NK-92 (cell line): ENCODE data around the gene EYS.
"Not testable (repeated sequence)": the region's sequence is repeated elsewhere in the genome, so short reads cannot be mapped to it uniquely, and the experiment has no call there.

Source experiments
- DNase-seq: peaks from one replicate; lab custom pipeline; 2025; ENCODE audit not compliant: unreplicated experiment; lab: John Stamatoyannopoulos, UW

The EYS gene

DNA sequence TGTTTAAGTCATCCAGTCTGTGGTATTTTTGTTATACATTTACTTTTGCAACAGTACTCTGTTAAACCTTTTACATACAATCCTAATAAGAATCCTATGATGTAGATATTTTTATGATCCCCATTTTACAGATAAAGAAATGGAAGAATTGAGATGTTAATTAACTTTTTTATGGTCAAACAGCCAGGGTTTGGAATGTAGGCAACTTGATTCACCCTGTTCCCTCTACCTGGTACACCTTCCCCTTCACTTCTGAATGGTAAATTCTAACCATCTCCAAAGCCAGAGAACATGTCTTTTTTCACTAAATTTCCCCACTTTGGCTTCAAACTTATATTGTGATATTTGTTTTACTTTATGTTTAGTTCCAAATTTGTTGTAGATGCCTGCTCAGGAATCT is 1771.3 kb downstream of the EYS start:
- DNase-seq = no peak

DNA sequence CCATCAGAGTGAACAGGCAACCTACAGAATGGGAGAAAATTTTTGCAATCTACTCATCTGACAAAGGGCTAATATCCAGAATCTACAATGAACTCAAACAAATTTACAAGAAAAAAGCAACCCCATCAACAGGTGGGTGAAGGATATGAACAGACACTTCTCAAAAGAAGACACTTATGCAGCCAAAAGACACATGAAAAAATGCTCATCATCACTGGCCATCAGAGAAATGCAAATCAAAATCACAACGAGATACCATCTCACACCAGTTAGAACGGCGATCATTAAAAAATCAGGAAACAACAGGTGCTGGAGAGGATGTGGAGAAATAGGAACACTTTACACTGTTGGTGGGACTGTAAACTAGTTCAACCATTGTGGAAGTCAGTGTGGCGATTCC is 1773.1 kb downstream of the EYS start:
- DNase-seq = not testable (repeated sequence)

DNA sequence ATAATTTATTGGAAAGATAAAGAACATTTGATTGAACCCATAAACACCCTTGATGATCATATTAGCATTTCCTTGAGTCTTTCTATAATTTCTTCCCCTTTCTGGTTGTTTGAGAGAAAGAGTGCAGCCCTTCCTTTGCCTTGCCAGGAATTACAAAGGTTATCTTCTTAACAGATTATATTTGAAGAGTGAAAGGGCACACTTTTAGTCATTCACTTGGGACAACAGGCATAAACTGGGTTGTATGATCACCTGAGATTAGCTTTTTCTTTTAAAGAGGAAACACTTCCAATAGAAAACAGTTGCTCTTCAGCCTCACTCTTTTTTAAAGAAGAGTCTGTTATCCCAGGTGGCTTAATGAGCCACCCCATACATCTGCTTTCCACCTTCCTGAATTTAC is 1776.2 kb downstream of the EYS start:
- DNase-seq = no peak

DNA sequence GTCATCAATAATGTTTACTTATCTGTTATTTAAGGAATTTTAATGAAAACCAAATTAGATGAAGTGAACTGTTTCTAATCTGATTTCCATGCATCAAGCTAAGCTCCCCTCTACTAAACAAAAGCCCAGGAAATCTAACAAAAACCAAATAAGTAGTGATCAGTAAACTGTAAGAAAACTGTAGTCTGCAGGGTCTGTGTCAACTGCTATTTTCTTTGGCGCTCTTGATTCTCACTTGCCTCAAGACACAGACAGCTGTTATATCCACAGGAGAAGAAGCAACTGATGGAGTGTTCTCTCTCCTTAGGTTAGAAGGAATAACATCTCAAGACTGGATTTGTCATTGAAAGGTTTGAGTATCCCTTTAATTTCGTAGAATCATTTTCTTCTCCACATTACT is 1777.9 kb downstream of the EYS start:
- no peak for DNase-seq

DNA sequence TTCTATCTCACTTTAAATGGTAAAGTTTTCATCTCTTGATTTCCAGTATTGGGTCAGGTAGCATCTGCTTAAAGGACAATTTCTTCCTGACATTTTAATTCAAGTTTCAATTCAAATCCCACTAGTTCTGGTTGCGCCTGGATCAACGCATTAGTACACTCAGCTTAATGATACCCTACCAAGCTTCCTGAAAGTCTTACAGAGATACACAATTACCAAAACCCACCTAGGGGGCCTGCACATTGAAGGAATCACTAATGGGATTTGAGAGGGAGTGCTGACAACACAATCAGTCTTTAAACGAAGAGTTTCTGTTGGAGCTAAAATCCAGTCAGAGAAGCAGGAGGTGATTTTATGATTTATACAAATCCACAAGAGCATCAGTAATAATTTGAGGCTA is 1778.4 kb downstream of the EYS start:
- DNase-seq = no peak

DNA sequence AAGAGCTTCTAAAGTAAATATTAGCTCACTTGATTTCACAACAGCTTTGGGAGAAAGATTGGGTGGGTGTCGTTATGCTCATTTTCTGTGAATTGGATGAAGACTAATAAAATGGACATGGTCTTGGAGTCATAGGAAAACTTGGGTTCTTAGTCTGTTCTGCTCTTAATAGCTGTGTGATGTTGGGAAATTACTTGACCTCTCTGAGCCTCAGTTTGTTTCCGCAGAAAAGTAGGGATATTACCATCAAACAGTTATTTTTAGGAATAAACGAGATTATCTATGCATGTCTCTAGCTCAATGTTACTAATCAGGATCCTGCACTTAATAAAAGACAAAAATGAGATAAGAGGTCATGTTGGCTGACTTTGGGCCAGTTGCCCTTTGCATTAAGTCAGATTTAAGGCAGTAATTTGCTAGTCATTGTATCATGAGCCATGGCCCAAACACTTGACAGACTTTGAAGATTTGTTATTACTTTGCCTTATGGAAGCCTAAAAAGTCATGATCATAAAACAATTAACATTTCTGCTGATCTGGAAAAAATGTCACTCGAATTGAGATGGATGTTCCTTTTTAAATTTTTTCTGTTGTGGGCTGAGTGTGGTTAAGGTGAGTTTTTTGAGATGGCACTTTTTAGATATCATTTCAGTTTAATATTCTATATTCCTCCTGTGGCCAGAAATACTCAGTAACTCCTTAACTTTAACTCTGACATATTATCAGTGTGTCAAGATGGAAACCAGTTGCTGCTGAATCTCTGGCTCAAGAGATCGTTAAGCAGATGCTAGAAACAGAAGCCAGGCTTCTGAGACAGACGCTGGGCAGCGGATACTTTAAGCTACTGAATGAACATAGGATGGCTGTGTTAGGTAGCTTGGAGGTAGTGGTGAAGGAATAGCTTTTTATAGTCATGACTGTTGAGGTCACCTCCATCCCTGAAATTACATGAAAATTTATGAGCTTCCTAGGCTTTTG is 1779.8 kb downstream of the EYS start:
- no peak for DNase-seq

DNA sequence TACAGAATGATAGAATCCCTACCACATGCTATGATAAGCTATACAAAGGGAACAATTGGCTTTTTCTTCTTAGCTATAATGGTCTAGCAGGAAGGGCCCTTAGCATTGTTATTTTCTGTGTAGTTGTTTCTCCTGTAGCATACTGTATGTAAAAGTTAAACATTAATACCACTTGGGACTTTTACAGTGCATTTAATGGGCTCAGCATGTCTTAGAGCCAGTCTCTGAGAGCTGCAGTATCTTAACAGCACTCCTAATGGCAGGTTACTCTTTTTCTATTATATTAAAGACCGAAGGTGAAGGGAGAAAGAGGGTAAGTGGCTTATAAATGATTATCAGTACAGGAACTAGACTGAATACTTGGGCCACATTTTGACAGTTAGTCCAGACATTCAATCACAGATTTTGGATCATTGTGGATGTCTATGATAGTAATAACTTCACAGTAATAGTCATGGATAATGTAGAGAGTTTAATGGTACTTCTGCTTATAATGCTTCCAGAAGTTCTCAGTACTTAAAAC is 1780.7 kb downstream of the EYS start:
- no peak for DNase-seq

DNA sequence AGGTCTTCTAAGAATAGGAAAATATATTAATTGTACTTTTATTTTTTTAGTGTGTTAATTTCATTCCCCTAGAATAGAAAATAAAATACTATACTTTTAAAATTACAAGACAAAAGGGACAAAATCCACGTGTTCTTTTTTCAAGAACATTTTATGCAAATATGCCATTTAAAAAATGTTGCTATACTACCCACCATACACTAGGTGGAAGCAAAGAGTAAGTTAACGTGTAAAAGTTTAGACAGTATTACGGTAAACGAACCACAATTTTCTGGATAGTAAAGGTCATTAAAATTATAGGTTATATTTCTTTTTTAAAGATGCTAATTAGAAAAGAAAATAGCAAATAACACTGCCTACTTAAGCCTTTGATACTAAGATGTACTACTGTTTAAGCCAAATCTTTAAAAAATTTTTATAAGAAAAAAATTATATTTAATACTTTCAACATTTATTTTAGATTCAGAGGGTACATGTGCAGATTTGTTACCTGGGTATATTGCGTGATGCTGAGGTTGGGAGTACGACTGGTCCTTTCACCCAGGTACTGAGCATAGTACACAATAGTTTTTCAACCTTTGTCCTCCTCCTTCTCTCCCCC is 1783.8 kb downstream of the EYS start:
- no peak for DNase-seq

DNA sequence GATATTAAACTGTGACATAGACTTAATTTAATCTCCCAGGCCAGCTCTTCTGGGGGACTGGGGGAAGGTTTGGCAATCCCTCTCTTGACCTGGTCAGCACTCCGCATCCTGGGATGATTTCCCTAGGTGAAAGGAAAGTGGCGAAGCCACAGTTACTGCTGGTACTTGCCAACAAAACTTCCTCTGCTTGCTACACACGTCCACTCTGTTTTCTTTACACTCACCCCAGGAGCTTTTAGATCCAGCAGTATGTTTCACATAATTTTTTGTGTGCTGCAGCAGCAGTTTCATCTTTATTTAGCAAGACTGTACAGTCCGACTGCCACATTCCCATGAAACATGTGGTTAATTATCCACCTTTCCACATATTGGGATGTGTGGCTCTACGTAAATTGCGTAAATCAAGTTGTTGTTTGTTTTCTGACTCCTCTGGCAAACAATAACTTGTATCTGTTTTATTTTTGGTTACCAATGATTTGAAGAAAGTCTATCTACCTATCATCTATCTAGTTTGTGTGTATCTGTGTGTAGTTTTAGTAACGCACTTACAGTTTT is 1787.4 kb downstream of the EYS start:
- no peak for DNase-seq

DNA sequence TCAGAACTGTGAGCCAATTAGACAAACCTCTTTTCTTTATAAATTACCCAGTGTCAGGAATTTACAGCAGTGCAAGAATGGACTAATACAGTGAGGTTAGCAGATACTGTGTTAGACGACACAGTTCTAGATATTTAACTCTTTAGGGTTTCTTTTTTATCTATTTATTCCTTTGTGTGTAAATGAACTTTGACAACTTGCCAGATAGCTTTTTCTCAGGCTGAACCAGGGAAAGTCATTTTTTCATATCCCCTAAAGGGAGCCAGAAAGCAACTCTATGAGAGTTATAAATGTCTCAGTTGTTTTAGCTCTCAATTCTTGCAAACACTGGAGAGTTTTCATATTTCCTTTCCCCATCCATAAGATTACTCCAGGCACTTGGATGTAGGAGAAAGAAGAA is 1794.1 kb downstream of the EYS start:
- no peak for DNase-seq

DNA sequence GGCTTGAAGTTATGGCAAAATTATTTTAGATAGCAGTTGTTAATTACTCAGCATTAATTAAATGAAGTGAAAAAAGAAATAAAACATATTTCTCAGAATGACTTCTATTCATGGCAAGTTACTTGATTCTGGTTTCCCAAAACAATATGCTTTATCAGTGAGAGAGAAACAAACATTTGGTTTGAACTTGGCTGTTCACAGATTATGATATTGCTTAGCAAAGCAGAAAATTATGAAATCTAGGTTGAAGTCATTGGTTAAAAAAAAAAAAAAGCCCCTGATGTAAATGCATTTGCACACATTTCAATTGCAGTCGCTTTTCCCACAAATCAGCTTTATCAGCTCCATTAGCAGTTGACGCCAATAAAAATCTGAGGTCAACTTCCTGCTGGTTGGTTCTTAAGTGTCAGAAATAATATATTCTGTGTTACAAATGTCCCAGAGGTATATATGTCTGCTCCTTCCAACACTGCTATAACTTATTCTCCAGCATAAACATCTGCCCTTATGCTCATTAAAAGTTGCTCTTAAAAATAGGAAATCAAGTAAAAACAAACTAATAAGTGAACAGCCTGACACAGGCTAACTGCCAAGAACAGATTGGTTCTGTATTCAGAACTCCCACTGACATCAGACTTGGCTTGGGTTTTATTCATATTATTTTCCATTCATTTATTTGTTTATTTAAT is 1796.0 kb downstream of the EYS start:
- no peak for DNase-seq

DNA sequence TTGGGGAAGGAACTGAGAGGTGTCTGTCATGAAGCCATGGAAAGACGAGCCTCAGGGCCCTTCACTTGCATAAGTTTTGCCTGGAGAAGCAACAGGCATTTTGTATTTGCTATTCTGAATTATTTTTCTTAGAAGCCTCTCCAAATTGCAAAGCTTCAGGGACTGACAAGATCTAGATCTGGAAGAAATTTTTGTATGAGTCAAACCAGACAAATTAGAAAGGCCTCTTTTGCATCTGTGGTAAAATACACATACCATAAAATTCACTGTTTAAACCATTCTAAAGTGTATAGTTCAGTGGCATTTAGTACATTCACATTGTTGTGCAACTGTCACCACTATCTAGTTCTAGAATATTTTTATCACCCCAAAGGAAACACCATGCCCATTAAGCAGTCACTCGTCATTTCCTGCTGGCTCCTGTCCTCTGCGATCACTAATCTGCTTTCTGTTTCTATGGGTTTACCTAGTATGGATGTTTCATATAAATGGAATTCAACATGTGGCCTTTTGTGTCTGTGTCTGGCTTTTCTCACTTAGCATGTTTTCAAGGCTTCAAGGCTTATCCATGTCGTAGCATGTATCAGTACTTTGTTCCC is 1802.3 kb downstream of the EYS start:
- no peak for DNase-seq

DNA sequence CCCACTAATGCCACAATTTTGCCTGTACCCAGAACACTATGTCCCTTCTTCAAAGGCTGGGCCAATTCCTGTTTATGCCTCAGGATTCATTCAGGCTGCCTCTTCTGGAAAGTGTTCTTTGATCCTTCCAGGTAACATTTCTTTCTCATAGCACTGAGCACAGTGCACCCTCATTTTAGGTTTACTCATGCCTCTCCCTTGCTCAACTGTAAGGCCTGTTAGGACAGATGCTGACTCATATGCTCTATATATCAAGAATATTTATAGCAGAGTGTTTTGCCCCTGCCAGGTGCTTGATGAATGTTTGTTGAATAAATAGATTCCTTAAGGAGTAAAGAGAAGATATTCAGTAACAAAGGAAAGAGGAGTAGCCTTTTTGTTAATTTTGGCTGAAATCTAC is 1807.5 kb downstream of the EYS start:
- no peak for DNase-seq

DNA sequence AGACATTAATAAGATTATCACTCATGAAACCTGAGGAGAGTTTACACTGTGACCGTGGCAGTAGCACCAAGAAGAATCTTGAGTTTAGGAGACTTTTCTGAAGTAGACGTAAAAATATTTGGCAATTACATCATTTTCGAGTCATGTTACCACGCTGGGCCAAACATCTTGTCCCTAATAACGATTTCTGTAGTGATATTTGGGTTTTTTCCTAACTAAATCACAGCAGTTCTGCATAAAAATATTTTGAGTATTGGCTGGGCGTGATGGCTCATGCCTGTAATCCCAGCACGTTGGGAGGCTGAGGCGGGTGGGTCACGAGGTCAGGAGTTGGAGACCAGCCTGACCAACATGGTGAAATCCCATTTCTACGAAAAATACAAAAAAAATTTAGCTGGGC is 1809.1 kb downstream of the EYS start:
- no peak for DNase-seq

DNA sequence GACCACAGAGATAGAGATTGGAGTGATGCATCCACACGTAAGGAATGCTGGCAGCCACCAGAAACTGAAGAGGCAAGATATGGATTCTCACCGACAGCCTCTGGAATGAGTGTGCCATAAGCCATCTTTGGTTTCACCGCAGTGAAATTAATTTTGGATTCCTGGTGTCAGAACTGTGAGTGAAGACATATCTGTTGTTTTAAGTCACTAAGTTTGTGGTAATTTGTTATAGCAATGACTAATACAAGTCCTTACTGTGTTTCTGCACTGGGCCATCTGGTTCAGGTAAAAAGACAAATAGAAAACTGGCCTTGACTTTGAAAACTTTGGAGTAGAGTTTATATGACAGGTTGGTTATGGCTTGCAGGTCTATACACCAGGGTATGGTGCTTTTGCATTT is 1809.6 kb downstream of the EYS start:
- DNase-seq = no peak

DNA sequence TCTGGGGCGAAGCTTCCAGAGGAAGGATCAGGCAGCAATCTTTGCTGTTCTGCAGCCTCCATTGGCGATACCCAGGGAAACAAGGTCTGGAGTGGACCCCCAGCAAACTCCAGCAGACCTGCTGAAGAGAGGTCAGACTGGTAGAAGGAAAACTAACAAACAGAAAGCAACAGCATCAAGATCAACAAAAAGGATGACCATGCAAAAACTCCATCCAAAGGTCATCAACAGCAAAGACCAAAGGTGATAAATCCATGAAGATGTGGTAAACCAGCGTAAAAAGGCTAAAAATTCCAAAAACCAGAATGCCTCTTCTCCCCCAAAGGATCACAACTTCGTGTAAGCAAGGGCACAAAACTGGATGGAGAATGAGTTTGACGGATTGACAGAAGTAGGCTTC is 1818.6 kb downstream of the EYS start:
- DNase-seq = no peak

DNA sequence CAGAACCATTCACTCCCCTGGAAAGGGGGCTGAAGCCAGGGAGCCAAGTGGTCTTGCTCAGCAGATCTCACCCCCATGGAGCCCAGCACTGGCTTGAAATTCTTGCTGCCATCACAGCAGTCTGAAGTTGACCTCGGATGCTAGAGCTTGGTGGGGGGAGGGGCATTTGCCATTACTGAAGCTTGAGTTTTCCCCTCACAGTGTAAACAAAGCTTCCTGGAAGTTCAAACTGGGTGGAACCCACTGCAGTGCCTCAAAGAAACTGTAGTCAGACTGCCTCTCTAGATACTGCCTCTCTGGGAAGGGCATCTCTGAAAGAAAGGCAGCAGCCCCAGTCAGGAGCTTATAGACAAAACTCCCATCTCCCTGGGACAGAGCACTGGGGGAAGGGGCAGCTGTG is 1819.2 kb downstream of the EYS start:
- DNase-seq = not testable (repeated sequence)

DNA sequence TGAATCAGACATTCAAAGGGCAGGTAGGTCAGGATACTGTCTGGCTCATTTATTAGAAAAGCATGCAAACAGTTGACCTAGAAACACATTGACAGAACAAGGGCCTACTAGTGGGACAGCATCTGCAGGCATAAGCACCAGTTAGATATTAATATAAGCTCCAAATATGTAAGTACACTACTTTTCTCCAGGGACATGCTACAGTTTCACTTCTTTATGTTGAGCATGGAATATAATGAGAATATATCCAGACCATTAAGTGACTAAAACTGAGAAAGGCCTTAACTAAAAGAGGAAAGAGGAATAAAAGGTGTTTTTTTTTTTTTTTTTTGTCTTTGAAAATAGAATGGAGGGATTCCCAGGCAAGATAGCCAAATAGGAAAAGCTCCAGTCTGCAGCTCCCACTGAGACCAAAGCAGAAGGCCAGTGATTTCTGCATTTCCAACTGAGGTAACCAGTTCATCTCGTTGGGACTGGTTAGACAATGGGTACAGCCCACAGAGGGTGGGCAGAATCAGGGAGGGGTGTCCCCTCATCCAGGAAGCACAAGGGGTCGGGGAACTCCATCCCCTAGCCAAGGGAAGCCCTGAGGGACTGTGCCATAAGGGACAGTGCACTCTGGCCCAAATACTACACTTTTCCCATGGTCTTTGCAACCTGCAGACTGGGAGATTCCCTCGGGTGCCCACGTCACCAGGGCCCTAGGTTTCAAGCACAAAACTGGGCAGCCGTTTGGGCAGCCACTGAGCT is 1819.8 kb downstream of the EYS start:
- no peak for DNase-seq

DNA sequence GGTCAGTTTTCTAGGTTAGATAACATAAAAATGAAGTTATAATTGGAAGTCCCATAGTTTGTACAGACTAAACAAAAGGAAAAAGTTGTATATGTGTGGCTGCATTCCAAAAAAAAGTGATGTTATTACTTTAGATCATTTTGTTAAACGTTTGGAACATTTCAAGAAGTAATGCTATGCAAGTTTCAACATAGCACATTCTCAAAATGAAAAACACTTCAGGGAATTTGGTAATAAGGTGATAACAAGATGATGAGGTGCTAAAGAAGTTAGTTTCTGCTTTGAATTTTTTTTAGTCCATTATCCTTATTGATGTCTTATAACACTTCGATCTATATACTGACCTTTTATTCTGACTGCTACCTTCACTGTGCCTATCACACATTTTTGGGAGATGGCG is 1820.7 kb downstream of the EYS start:
- no peak for DNase-seq

DNA sequence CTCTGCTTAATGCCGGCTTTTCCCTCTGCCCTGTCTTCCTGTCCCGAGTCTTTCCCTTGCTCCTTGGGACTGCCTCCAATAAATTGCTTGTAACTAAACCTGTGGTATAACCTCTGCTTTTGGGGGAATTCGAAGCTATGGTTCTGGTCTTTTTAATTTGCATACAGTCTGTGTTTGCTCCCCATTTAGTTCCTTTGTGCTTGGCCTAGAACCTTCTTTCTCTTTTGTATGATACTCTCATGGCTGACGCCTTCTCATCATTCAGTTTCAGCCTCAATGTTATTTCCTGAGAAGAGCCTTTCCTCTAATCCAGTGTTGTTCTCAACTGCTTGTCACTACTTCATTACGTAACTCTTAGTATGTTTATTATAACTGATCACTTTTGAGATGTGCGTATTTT is 1823.4 kb downstream of the EYS start:
- DNase-seq = no peak
